HG03460 (cell line): ENCODE data around the gene EPAS1.

Experiments
- ATAC-seq: cut with Tn5 transposase; IDR thresholded peaks from one replicate; pipeline ENCODE4 v1.9.1; 2021; ENCODE audit not compliant: unreplicated experiment

The EPAS1 gene

GRCh38 chr2:46300406-46300832 lies 3.2 kb downstream of the EPAS1 start:
- no peak for ATAC-seq

GRCh38 chr2:46302005-46302695 lies 4.9 kb downstream of the EPAS1 start:
- ATAC-seq: no peak

- no peak for ATAC-seq
Measured at GRCh38 chr2:46303233-46303632, 6.0 kb downstream of the EPAS1 start.

- no peak for ATAC-seq
Measured at GRCh38 chr2:46303822-46304221, 6.6 kb downstream of the EPAS1 start.

- ATAC-seq: no peak
Measured at GRCh38 chr2:46304635-46305034, 7.4 kb downstream of the EPAS1 start.

- ATAC-seq: no peak
Measured at GRCh38 chr2:46305187-46305586, 8.0 kb downstream of the EPAS1 start.

GRCh38 chr2:46305767-46306166 lies 8.6 kb downstream of the EPAS1 start:
- no peak for ATAC-seq

GRCh38 chr2:46306330-46306751 lies 9.1 kb downstream of the EPAS1 start:
- no peak for ATAC-seq

GRCh38 chr2:46306988-46307655 lies 9.9 kb downstream of the EPAS1 start:
- no peak for ATAC-seq

GRCh38 chr2:46308081-46308480 lies 10.9 kb downstream of the EPAS1 start:
- no peak for ATAC-seq

- no peak for ATAC-seq
Measured at GRCh38 chr2:46308629-46309028, 11.4 kb downstream of the EPAS1 start.

GRCh38 chr2:46309052-46309953 lies 12.1 kb downstream of the EPAS1 start:
- no peak for ATAC-seq

GRCh38 chr2:46310446-46310845 lies 13.2 kb downstream of the EPAS1 start:
- ATAC-seq: no peak

GRCh38 chr2:46311651-46312223 lies 14.5 kb downstream of the EPAS1 start:
- ATAC-seq: no peak

GRCh38 chr2:46313063-46313462 lies 15.9 kb downstream of the EPAS1 start:
- ATAC-seq: no peak

GRCh38 chr2:46314065-46314835 lies 17.0 kb downstream of the EPAS1 start:
- no peak for ATAC-seq

- ATAC-seq: no peak
Measured at GRCh38 chr2:46315103-46315890, 18.1 kb downstream of the EPAS1 start.

- ATAC-seq: no peak
Measured at GRCh38 chr2:46317094-46317486, 19.9 kb downstream of the EPAS1 start.

- no peak for ATAC-seq
Measured at GRCh38 chr2:46318579-46319460, 21.6 kb downstream of the EPAS1 start.
